Aorta (tissue), 5 donors: ENCODE measurements around the gene DEAF1. TPM values are rescaled to one million over a fixed set of nuclear protein-coding genes. Genes with fewer than 3 reads are reported as not detected.

Experiments
- ATAC-seq: fragments of 200-7000 bp; cut with Tn5 transposase; one replicate; pipeline ENCODE4 v1.9.1; 2022; ENCODE audit warnings: moderate library complexity; ENCODE audit not compliant: low FRiP score
- DNase-seq, 2 donors: peaks; one replicate each; pipeline ENCODE4 v3.0.0-alpha.2; 2020
- H3K27ac ChIP-seq, 2 donors: one replicate each; pipeline ENCODE4 v1.5.1; 2013; ENCODE audit warnings: low read length in 2 of 2, mild to moderate bottlenecking in 2 of 2, moderate library complexity in 2 of 2, control low read depth in 1 of 2, inconsistent platforms in 1 of 2, low read depth in 1 of 2
- H3K27me3 ChIP-seq, 2 donors: one replicate each; pipeline ENCODE4 v1.6.1; 2013; ENCODE audit warnings: control low read depth in 1 of 2, low read length in 1 of 2, mild to moderate bottlenecking in 1 of 2, moderate library complexity in 1 of 2; ENCODE audit not compliant: insufficient read depth in 2 of 2, control insufficient read depth in 1 of 2
- H3K36me3 ChIP-seq, 2 donors: one replicate each; pipeline ENCODE4 v1.6.1; 2013; ENCODE audit warnings: control low read depth in 1 of 2, low read length in 1 of 2, mild to moderate bottlenecking in 1 of 2; ENCODE audit not compliant: insufficient read depth in 2 of 2, control insufficient read depth in 1 of 2
- H3K4me1 ChIP-seq, 2 donors: one replicate each; pipeline ENCODE4 v1.6.1; 2013; ENCODE audit warnings: low read length in 2 of 2, control low read depth in 1 of 2, mild to moderate bottlenecking in 1 of 2, moderate library complexity in 1 of 2; ENCODE audit not compliant: insufficient read depth in 2 of 2, control insufficient read depth in 1 of 2
- H3K4me3 ChIP-seq, 2 donors: one replicate each; pipeline ENCODE4 v1.5.1; 2013; ENCODE audit warnings: low read length in 2 of 2, control low read depth in 1 of 2, mild to moderate bottlenecking in 1 of 2
- H3K9me3 ChIP-seq: one replicate; pipeline ENCODE4 v1.6.1; 2013; ENCODE audit warnings: mild to moderate bottlenecking, low read length; ENCODE audit not compliant: control insufficient read depth
- WGBS, 2 donors: extraction: QIAGEN DNeasy Blood & Tissue Kit; methylation state at CpG; one replicate each; pipeline ENCODE4 v1.1.7; 2013; 5-methylcytosine and 5-hydroxymethylcytosine counted together
- intact Hi-C, 2 donors: fragments of 100-400 bp; cut with DNase I; formaldehyde crosslinking; loops; one replicate each; pipeline versions ENCODE4 v1.14.2 to v1.15.0; 2022
- polyA plus RNA-seq, 2 donors: library from polyadenylated mRNA; stranded (reverse); fragments of 200-250 nt; gene quantifications; one replicate each; pipeline ENCODE4 v1.2.3, GENCODE V29; 2013
- total RNA-seq, 2 donors: library from RNA; stranded (reverse); fragmentation: NEBNext Ultra II Directional; extraction: Animal tissue kit (Norgen Biotek cat#: 25700); gene quantifications; one replicate each; pipeline ENCODE4 v1.2.1, GENCODE V29; 2021
- donor health status: healthy with polysubstance abuse.
- donor health status: Bipolar disorder and iron deficiency.
- donor health status: DM: no; HTN: no; CAD: no.
- donor health status: DM: no; HTN: no; CAD: no.
- donor health status: DM: yes; HTN: yes; CAD: no.

DEAF1 gene
- total and polyA plus RNA-seq, 4 donors, result 15.7 to 59.5 (median 42.6) TPM

GRCh38 chr11:611001-611996, 83.7 kb downstream of the DEAF1 start:
- ATAC-seq (no peak), DNase-seq (peak in 1 of 2 donors; percentile 73)
- intact Hi-C loops, result loop anchor here in 1 of 2 donors (5.0 kb wide), 1 partner anchor 34 kb away; the partner anchor contains the start of gene PHRF1
- WGBS, 2 donors, result 89 to 90% methylated on average over 44 to 49 of the region's 49 CpGs
- H3K36me3 ChIP-seq, result peaks cover 4 to 6% of the 10 kb centered on the region in 2 donors
- no peak overlapping the region for H3K4me3 ChIP-seq
- H3K9me3 ChIP-seq, result no peaks in the 10 kb centered on the region
- H3K4me1 ChIP-seq, result no peaks in the 10 kb centered on the region
- H3K27ac ChIP-seq, result no peak overlapping the region
- no peaks in the 10 kb centered on the region for H3K27me3 ChIP-seq

- Histone ChIP-seq H3K27me3 (no peaks in the 10 kb centered on the region), H3K4me1 (no peaks in the 10 kb centered on the region), H3K4me3 (no peak overlapping the region), H3K36me3 (peaks cover 4 to 6% of the 10 kb centered on the region in 2 donors), H3K27ac (no peak overlapping the region), H3K9me3 (no peaks in the 10 kb centered on the region)
- intact Hi-C loops, result loop anchor here in 1 of 2 donors (5.0 kb wide), 1 partner anchor 33 kb away; the partner anchor contains the start of gene PHRF1
- ATAC-seq (no peak), DNase-seq (peak in 1 of 2 donors; percentile 70)
- 92 to 95% methylated on average over 18 of the region's 18 CpGs for WGBS, 2 donors
These were observed 84.7 kb downstream of the DEAF1 start for GRCh38 chr11:610146-610801.

GRCh38 chr11:609341-609811, 85.6 kb downstream of the DEAF1 start:
- no peaks in the 10 kb centered on the region for H3K4me1 ChIP-seq
- DNase-seq (peak in 1 of 2 donors; percentile 71), ATAC-seq (no peak)
- WGBS, 2 donors, result 92% methylated on average over 28 of the region's 28 CpGs
- intact Hi-C loops, result no loop called here
- H3K36me3 ChIP-seq, result peaks cover 4 to 8% of the 10 kb centered on the region in 2 donors
- no peak overlapping the region for H3K4me3 ChIP-seq
- no peaks in the 10 kb centered on the region for H3K9me3 ChIP-seq
- H3K27me3 ChIP-seq, result no peaks in the 10 kb centered on the region
- H3K27ac ChIP-seq, result no peak overlapping the region

GRCh38 chr11:608791-609251, 86.2 kb downstream of the DEAF1 start:
- no peaks in the 10 kb centered on the region for H3K4me1 ChIP-seq
- ATAC-seq (no peak), DNase-seq (no peak)
- no peak overlapping the region for H3K27ac ChIP-seq
- no peaks in the 10 kb centered on the region for H3K27me3 ChIP-seq
- H3K36me3 ChIP-seq, result peaks cover 4 to 11% of the 10 kb centered on the region in 2 donors
- 85% methylated on average over 25 to 28 of the region's 28 CpGs for WGBS, 2 donors
- intact Hi-C loops, result no loop called here
- H3K4me3 ChIP-seq, result no peak overlapping the region
- H3K9me3 ChIP-seq, result no peaks in the 10 kb centered on the region

GRCh38 chr11:607971-608659, 86.9 kb downstream of the DEAF1 start:
- DNase-seq (no peak), ATAC-seq (no peak)
- Histone ChIP-seq H3K9me3 (no peaks in the 10 kb centered on the region), H3K36me3 (peaks cover 4 to 11% of the 10 kb centered on the region in 2 donors), H3K27me3 (no peaks in the 10 kb centered on the region), H3K4me3 (no peak overlapping the region), H3K27ac (no peak overlapping the region), H3K4me1 (no peaks in the 10 kb centered on the region)
- 89 to 90% methylated on average over 43 to 45 of the region's 45 CpGs for WGBS, 2 donors
- intact Hi-C loops, result no loop called here

- H3K4me3 ChIP-seq, result no peak overlapping the region
- DNase-seq (no peak), ATAC-seq (no peak)
- H3K36me3 ChIP-seq, result peaks cover 4 to 11% of the 10 kb centered on the region in 2 donors
- WGBS, 2 donors, result 91 to 92% methylated on average over 35 of the region's 35 CpGs
- intact Hi-C loops, result no loop called here
- no peaks in the 10 kb centered on the region for H3K9me3 ChIP-seq
- no peaks in the 10 kb centered on the region for H3K27me3 ChIP-seq
- no peak overlapping the region for H3K27ac ChIP-seq
- H3K4me1 ChIP-seq, result no peaks in the 10 kb centered on the region
These were observed 87.8 kb downstream of the DEAF1 start for GRCh38 chr11:607020-607780.

- peak; percentile 31 for ATAC-seq
- Histone ChIP-seq H3K4me1 (no peaks in the 10 kb centered on the region), H3K4me3 (no peak overlapping the region), H3K36me3 (peaks cover 5 to 15% of the 10 kb centered on the region in 2 donors), H3K27me3 (no peaks in the 10 kb centered on the region), H3K27ac (no peak overlapping the region), H3K9me3 (no peaks in the 10 kb centered on the region)
- no peak for DNase-seq
- 59 to 64% methylated on average over 19 of the region's 19 CpGs for WGBS, 2 donors
- intact Hi-C loops, result no loop called here
These were observed 88.8 kb downstream of the DEAF1 start for GRCh38 chr11:606245-606644.
